ENCODE results near the gene FAM156A.
"Not testable (repeated sequence)": the region's sequence is repeated elsewhere in the genome, so short reads cannot be mapped to it uniquely, and the experiment has no call there.

DNA sequence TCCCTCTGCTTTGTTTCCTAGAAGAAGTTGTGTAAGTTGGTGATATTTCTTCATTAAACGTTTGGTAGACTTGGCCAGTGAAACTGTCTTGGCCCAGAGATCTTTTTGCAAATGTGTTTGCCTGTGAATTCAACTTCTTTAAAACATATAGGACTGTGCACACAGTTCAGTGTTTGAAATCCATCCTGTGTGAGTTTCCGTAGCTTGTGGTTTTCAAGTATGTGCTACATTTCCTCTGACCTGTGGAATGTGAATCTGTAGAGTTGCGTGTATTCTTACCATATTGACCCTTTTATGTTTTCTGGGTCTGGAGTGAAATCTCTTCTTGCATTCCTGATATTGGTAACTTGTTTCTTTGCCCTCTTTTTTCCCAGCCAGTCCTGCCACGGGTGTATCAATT is 52.2 kb downstream of the FAM156A start:
- not testable (repeated sequence) for TF ChIP-seq CTCF, EZH2 (IDR thresholded peaks at IDR 0.05)

Data from neural progenitor cell (in vitro differentiated cells).